Kidney epithelial cell (primary cell): ENCODE results near the gene YOD1. TPM values are rescaled to one million over a fixed set of nuclear protein-coding genes. Genes with fewer than 3 reads are reported as not detected.

Source experiments
- DNase-seq: peaks from one replicate; pipeline ENCODE4 v3.0.0-alpha.2; 2010; ENCODE audit warnings: low read depth
- H3K27me3 ChIP-seq: 2 replicates; pipeline ENCODE4 v1.6.0; 2011; ENCODE audit warnings: low read length; ENCODE audit not compliant: control insufficient read depth, insufficient read depth
- H3K36me3 ChIP-seq: 2 replicates; pipeline ENCODE4 v1.5.1; 2011; ENCODE audit warnings: low read length; ENCODE audit not compliant: control insufficient read depth, insufficient read depth
- H3K4me3 ChIP-seq: 2 replicates; pipeline ENCODE4 v1.5.1; 2011; ENCODE audit warnings: low read depth, mild to moderate bottlenecking, control low read depth, low read length
- CTCF ChIP-seq: IDR thresholded peaks from 2 replicates; pipeline ENCODE4 v1.5.1; 2011; ENCODE audit warnings: mild to moderate bottlenecking, moderate library complexity, low read length, control low read depth, inconsistent platforms; ENCODE audit not compliant: insufficient read depth, poor library complexity, severe bottlenecking
- total RNA-seq: library from RNA; depleted of rRNA; stranded (reverse); fragments of >200 nt; gene quantifications from 2 replicates; pipeline ENCODE4 v1.2.3, GENCODE V29; 2015

Gene YOD1
- total RNA-seq, 1 donor from 2014 or later: 7.9 TPM

- Histone ChIP-seq H3K36me3 (no peaks in the 10 kb centered on the region), H3K27me3 (no peaks in the 10 kb centered on the region), H3K4me3 (no peak overlapping the region)
- no peak for TF ChIP-seq CTCF
- DNase-seq: no peak
Observed at GRCh38 chr1:207021139-207021861, 29.7 kb downstream of the YOD1 start.

- H3K27me3 ChIP-seq: no peaks in the 10 kb centered on the region
- no peak overlapping the region for H3K4me3 ChIP-seq
- no peak for TF ChIP-seq CTCF
- DNase-seq: no peak
- no peaks in the 10 kb centered on the region for H3K36me3 ChIP-seq
Observed at GRCh38 chr1:207020709-207021107, 30.3 kb downstream of the YOD1 start.

- DNase-seq: no peak
- no peak overlapping the region for H3K4me3 ChIP-seq
- no peak for TF ChIP-seq CTCF
- H3K36me3 ChIP-seq: no peaks in the 10 kb centered on the region
- no peaks in the 10 kb centered on the region for H3K27me3 ChIP-seq
Observed at GRCh38 chr1:207020065-207020708, 30.8 kb downstream of the YOD1 start.

- no peak for DNase-seq
- H3K4me3 ChIP-seq: no peak overlapping the region
- H3K27me3 ChIP-seq: no peaks in the 10 kb centered on the region
- TF ChIP-seq CTCF: no peak
- no peaks in the 10 kb centered on the region for H3K36me3 ChIP-seq
Observed at GRCh38 chr1:207019661-207020060, 31.3 kb downstream of the YOD1 start.

- H3K4me3 ChIP-seq: no peak overlapping the region
- H3K36me3 ChIP-seq: no peaks in the 10 kb centered on the region
- H3K27me3 ChIP-seq: no peaks in the 10 kb centered on the region
- TF ChIP-seq CTCF: no peak
- DNase-seq: no peak
Observed at GRCh38 chr1:207019161-207019560, 31.8 kb downstream of the YOD1 start.
